Pancreas (tissue), 10 donors: ENCODE measurements around the gene AHRR. TPM values are rescaled to one million over a fixed set of nuclear protein-coding genes. Genes with fewer than 3 reads are reported as not detected.
"Not testable (repeated sequence)": the region's sequence is repeated elsewhere in the genome, so short reads cannot be mapped to it uniquely, and the experiment has no call there.

Experiments
- ATAC-seq, 4 donors: fragments of 200-7000 bp; cut with Tn5 transposase; one replicate each; pipeline versions ENCODE4 v1.8.0 to v1.9.1; 2020; ENCODE audit warnings: mild to moderate bottlenecking in 4 of 4, moderate library complexity in 4 of 4
- DNase-seq, 6 donors: peaks; one replicate each; pipeline ENCODE4 v3.0.0-alpha.2; 2020
- FAIRE-seq: peaks from 2 replicates; lab custom pipeline; 2012; peaks lifted over from hg19 to GRCh38; lab: Jason Lieb, UNC
- H3K27ac ChIP-seq, 4 donors: fragments of 200-600 bp; sonication (generic); 1 replicate in 3 of 4; 2 replicates in 1 of 4; pipeline versions ENCODE4 v1.5.0 to v1.8.0; 2020
- H3K27me3 ChIP-seq, 4 donors: fragments of 200-600 bp; one replicate each; pipeline ENCODE4 v1.8.0; 2021
- H3K36me3 ChIP-seq, 3 donors: fragments of 200-600 bp; sonication (generic) in 1 of 3; one replicate each; pipeline versions ENCODE4 v1.5.0 to v1.8.0; 2020 to 2021
- H3K4me1 ChIP-seq, 3 donors: fragments of 200-600 bp; one replicate each; pipeline ENCODE4 v1.8.0; 2021
- H3K4me3 ChIP-seq, 4 donors: fragments of 200-600 bp; sonication (generic) in 2 of 4; one replicate each; pipeline versions ENCODE4 v1.5.0 to v1.8.0; 2020 to 2021
- H3K9me3 ChIP-seq, 4 donors: fragments of 200-600 bp; one replicate each; pipeline ENCODE4 v1.8.0; 2021
- CTCF ChIP-seq, 4 donors: fragments of 200-600 bp; sonication (generic) in 3 of 4; IDR thresholded peaks; one replicate each; pipeline versions ENCODE4 v1.5.0 to v1.8.0; 2021; ENCODE audit warnings: antibody characterized with exemption in 4 of 4
- WGBS, 2 donors: extraction: QIAGEN DNeasy Blood & Tissue Kit; methylation state at CpG; one replicate each; pipeline ENCODE4 v1.1.7; 2013; 5-methylcytosine and 5-hydroxymethylcytosine counted together
- intact Hi-C, 3 donors: fragments of 100-400 bp; cut with DNase I; formaldehyde crosslinking; loops; one replicate each; pipeline versions ENCODE4 v1.11.1 to v1.14.2; 2022
- polyA plus RNA-seq, 2 donors: library from polyadenylated mRNA; stranded (reverse); fragments of 200-250 nt; gene quantifications; one replicate each; pipeline ENCODE4 v1.2.3, GENCODE V29; 2013
- total RNA-seq, 6 donors: library from RNA; stranded (reverse); fragmentation: NEBNext Ultra II Directional in 4 of 6; extraction: Animal tissue kit (Norgen Biotek cat#: 25700) in 4 of 6; gene quantifications; one replicate each; pipeline versions ENCODE4 v1.2.1 to v1.2.4, GENCODE V29; 2021 to 2023
- donor health status: healthy with polysubstance abuse.
- donor health status: DM: no; HTN: no; CAD: no; lungs with moderate emphysema.
- donor health status: DM: no; HTN: no; CAD: no.
- donor health status: control.
- donor health status: control.
- donor health status: Bipolar disorder and iron deficiency.
- donor health status: DM: yes; HTN: yes; CAD: no.
- donor health status: DM: no; HTN: no; CAD: no.
- donor health status: DM: no; HTN: no; CAD: no.
- donor health status: DM: yes; HTN: yes; CAD: no.

AHRR gene
- total and polyA plus RNA-seq, 8 donors, result 0.34 to 1.7 (median 0.69) TPM

GRCh38 chr5:369151-369868 lies 47.8 kb downstream of the AHRR start:
- 59 to 61% methylated on average over 15 of the region's 15 CpGs for WGBS, 2 donors
- no peak overlapping the region for H3K27ac ChIP-seq
- no peaks in the 10 kb centered on the region for H3K9me3 ChIP-seq
- no peak for TF ChIP-seq CTCF (IDR thresholded peaks at IDR 0.05)
- intact Hi-C loops, result no loop called here
- no peak for DNase-seq
- no peak overlapping the region for H3K4me3 ChIP-seq
- H3K4me1 ChIP-seq, result no peaks in the 10 kb centered on the region
- FAIRE-seq, result no peak
- peak in 1 of 4 donors; percentile 23 for ATAC-seq
- H3K36me3 ChIP-seq, result no peaks in the 10 kb centered on the region
- H3K27me3 ChIP-seq, result no peaks in the 10 kb centered on the region

DNA sequence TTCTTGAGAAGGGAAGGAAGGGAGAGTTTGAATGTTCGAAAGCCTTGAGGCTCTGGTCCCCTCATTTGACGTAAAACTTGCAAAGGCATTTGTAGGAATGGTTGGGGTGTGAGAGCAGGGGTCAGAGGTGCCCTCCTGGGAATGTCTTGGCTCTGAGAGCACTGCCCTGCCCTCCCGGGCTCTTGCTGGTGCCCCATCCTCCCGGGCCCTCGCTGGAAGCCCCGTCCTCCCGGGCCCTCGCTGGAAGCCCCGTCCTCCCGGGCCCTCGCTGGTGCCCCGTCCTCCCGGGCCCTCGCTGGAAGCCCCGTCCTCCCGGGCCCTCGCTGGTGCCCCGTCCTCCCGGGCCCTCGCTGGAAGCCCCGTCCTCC lies 48.3 kb downstream of the AHRR start:
- intact Hi-C loops, H3K9me3 ChIP-seq, DNase-seq, H3K27ac ChIP-seq, FAIRE-seq, H3K4me1 ChIP-seq, H3K4me3 ChIP-seq, ATAC-seq, H3K36me3 ChIP-seq, H3K27me3 ChIP-seq: not testable (repeated sequence)
- 90 to 92% methylated on average over 17 to 21 of the region's 21 CpGs for WGBS, 2 donors

DNA sequence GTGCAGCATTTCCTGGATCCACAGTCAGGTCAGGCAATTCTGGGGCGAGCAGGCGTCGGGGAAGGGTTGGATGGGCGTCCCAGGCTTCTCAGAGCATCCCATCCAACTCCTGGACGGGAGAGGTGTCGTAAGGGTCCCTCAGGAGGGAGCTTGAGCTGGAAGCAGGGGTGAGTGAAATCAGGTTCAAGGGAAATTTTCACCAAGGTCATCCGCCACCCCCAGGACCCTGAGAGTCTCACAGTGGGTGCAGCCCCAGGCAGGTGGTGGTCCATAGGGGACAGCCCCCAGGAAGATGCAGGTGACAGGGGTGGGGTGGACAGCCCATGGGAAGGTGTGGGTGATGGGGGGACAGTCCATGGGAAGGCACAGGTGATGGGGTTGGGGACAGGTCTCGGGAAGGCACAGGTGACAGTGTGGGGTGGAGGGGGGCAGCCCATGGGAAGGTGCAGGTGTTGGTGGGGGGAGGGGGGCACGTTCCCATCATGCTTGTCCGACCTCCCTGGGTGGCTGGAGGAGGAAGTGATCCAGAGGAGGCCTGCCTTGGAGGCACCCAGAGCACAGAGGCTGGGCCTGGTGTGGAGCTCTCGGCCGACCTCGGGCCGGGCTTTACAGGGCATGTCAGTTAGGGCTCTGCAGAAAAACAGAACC lies 48.9 kb downstream of the AHRR start:
- DNase-seq (no peak), ATAC-seq (no peak), FAIRE-seq (no peak)
- H3K4me1 ChIP-seq, result no peaks in the 10 kb centered on the region
- WGBS, 2 donors, result 79 to 82% methylated on average over 14 of the region's 14 CpGs
- no peaks in the 10 kb centered on the region for H3K9me3 ChIP-seq
- intact Hi-C loops, result no loop called here
- TF ChIP-seq CTCF (IDR thresholded peaks at IDR 0.05), result no peak
- H3K27ac ChIP-seq, result no peak overlapping the region
- no peak overlapping the region for H3K4me3 ChIP-seq
- H3K27me3 ChIP-seq, result no peaks in the 10 kb centered on the region
- H3K36me3 ChIP-seq, result no peaks in the 10 kb centered on the region

DNA sequence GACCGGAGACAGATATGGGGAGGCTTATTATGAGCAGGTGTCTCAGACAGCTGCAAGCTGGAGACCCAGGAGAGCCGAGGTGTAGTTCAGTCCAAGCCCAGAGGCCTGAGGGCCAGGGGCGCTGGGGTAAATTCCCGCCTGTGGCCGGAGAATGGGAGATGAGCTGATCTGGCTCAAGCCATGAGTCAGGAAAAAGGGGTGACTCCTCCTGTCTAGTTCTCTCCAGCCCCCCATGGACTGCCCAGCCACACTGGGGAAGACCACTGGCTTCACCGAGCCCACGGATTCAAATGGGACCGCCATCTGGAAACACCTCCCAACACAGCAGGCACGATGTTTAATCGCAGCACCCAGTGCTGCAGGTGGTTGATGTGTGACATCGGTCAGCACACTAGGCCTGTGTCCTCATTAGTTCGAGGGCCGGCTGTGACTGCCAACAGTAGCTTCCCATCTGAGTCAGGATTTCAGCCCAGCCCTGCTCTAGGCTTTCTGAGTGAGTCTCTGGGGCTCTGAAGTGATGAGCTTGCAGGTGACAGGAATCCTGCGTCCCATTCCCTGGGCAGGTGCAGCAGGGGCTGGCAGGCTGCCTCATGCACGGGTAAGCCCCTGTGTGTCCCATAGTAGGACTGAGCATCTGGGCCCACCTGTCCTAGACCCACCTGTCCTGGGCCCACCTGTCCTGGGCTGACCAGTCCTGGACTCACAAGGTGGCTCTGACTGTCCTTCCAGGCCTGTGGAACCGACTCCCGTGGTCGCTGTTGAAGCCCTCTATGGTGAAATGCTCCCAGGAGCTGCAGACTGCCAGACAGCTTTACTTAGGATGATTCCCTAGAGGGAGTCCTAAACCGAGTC lies 49.7 kb downstream of the AHRR start:
- FAIRE-seq (no peak), ATAC-seq (no peak), DNase-seq (no peak)
- 86 to 89% methylated on average over 19 of the region's 19 CpGs for WGBS, 2 donors
- Histone ChIP-seq H3K9me3 (no peaks in the 10 kb centered on the region), H3K4me3 (no peak overlapping the region), H3K27ac (no peak overlapping the region), H3K27me3 (no peaks in the 10 kb centered on the region), H3K36me3 (no peaks in the 10 kb centered on the region), H3K4me1 (no peaks in the 10 kb centered on the region)
- intact Hi-C loops, result no loop called here
- no peak for TF ChIP-seq CTCF (IDR thresholded peaks at IDR 0.05)

GRCh38 chr5:371811-372555 lies 50.5 kb downstream of the AHRR start:
- ATAC-seq, result no peak
- FAIRE-seq, result no peak
- Histone ChIP-seq H3K27me3 (no peaks in the 10 kb centered on the region), H3K4me1 (no peaks in the 10 kb centered on the region), H3K27ac (no peak overlapping the region), H3K4me3 (no peak overlapping the region), H3K36me3 (no peaks in the 10 kb centered on the region), H3K9me3 (no peaks in the 10 kb centered on the region)
- 81 to 82% methylated on average over 12 of the region's 12 CpGs for WGBS, 2 donors
- intact Hi-C loops, result no loop called here
- TF ChIP-seq CTCF (IDR thresholded peaks at IDR 0.05), result no peak
- peak in 1 of 6 donors; percentile 23 for DNase-seq
